Neural crest cell (in vitro differentiated cells): ENCODE results near the gene TACC2. TPM values are rescaled to one million over a fixed set of nuclear protein-coding genes. Genes with fewer than 3 reads are reported as not detected.
"Not testable (repeated sequence)": the region's sequence is repeated elsewhere in the genome, so short reads cannot be mapped to it uniquely, and the experiment has no call there.

ENCODE experiments used
- DNase-seq: peaks from one replicate; pipeline ENCODE4 v3.0.0; 2021; ENCODE audit warnings: low read depth, mixed read lengths, low spot score
- H3K27ac Mint-ChIP-seq: one replicate; pipeline ENCODE4 v1.8.0; 2021; ENCODE audit warnings: mild to moderate bottlenecking, mixed read lengths; ENCODE audit not compliant: unreplicated experiment
- H3K27me3 Mint-ChIP-seq: 2 replicates; pipeline ENCODE4 v1.8.0; 2021; ENCODE audit warnings: low read depth, mild to moderate bottlenecking, mixed read lengths
- H3K36me3 Mint-ChIP-seq: 2 replicates; pipeline ENCODE4 v1.8.0; 2021; ENCODE audit warnings: low read depth, mild to moderate bottlenecking, mixed read lengths
- H3K4me1 Mint-ChIP-seq: 2 replicates; pipeline ENCODE4 v1.8.0; 2021; ENCODE audit warnings: mixed read lengths
- H3K4me3 Mint-ChIP-seq: one replicate; pipeline ENCODE4 v1.8.0; 2021; ENCODE audit warnings: mild to moderate bottlenecking, mixed read lengths
- H3K9me3 Mint-ChIP-seq: 2 replicates; pipeline ENCODE4 v1.8.0; 2021; ENCODE audit warnings: mixed read lengths
- total RNA-seq: library from RNA; stranded (reverse); gene quantifications from 2 replicates; pipeline ENCODE4 v1.2.1, GENCODE V29; 2021
- TF ChIP-seq, protein P1 (sequence below): fragments of 200-600 bp; sonication (generic); conservative IDR thresholded peaks from 2 replicates; pipeline ENCODE4 v1.5.0; 2021; ENCODE audit warnings: antibody characterized with exemption, mild to moderate bottlenecking

Gene TACC2
- total RNA-seq, 1 donor from 2014 or later = 48.2 TPM

DNA sequence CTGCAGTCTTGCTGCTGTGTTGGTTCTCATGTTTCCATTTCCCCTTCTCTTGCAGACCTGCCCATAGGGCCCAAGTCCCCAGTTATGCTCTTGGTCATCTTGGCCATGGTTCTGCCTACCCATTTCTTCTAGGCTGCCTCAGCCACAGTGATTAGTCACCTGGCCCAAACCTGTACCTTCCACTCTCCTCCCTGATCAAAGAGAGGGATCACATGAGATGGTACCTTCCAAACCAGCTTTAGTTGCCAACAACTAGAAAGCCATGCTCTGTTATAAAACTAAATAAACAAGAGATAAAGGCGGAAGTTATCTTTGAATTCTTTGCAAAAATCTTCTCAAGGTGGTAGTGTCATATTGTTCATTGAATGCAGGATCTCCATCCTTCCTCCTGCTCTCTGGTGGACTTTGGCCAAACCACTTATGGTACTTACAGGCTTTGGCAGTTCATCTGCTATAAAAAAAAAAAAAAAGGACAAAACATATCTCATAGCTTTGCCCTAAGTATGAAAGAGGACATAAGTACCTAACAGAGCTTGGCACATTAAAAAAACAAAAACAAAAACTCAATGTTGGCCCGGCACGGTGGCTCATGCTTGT, 25.8 kb downstream of the TACC2 start:
- Mint-ChIP-seq H3K4me1 (peaks cover 15% of the 10 kb centered on the region), H3K36me3 (no peaks in the 10 kb centered on the region), H3K4me3 (no peak overlapping the region), H3K27ac (no peak overlapping the region), H3K9me3 (no peaks in the 10 kb centered on the region), H3K27me3 (no peaks in the 10 kb centered on the region)
- no peak for DNase-seq
- TF ChIP-seq, protein P1, sequence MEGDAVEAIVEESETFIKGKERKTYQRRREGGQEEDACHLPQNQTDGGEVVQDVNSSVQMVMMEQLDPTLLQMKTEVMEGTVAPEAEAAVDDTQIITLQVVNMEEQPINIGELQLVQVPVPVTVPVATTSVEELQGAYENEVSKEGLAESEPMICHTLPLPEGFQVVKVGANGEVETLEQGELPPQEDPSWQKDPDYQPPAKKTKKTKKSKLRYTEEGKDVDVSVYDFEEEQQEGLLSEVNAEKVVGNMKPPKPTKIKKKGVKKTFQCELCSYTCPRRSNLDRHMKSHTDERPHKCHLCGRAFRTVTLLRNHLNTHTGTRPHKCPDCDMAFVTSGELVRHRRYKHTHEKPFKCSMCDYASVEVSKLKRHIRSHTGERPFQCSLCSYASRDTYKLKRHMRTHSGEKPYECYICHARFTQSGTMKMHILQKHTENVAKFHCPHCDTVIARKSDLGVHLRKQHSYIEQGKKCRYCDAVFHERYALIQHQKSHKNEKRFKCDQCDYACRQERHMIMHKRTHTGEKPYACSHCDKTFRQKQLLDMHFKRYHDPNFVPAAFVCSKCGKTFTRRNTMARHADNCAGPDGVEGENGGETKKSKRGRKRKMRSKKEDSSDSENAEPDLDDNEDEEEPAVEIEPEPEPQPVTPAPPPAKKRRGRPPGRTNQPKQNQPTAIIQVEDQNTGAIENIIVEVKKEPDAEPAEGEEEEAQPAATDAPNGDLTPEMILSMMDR = no peak

DNA sequence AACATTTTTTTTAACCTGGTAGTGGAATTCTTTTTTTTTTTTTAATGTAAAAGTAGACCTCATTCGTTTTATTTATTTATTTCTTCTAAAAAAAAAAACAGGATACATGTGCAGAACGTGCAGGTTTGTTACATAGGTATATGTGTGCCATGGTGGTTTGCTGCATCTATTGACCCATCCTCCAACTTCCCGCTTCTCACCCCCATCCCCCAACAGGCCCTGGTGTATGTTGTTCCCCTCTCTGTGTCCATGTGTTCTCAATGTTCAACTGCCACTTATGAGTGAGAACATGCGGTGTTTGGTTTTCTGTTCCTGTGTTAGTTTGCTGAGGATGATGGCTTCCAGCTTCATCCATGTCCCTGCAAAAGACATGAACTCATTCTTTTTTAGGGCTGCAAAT, 29.0 kb downstream of the TACC2 start:
- not testable (repeated sequence) for H3K36me3 Mint-ChIP-seq, H3K27me3 Mint-ChIP-seq, H3K27ac Mint-ChIP-seq, DNase-seq, H3K4me3 Mint-ChIP-seq, H3K9me3 Mint-ChIP-seq
- peaks cover 15% of the 10 kb centered on the region for H3K4me1 Mint-ChIP-seq

DNA sequence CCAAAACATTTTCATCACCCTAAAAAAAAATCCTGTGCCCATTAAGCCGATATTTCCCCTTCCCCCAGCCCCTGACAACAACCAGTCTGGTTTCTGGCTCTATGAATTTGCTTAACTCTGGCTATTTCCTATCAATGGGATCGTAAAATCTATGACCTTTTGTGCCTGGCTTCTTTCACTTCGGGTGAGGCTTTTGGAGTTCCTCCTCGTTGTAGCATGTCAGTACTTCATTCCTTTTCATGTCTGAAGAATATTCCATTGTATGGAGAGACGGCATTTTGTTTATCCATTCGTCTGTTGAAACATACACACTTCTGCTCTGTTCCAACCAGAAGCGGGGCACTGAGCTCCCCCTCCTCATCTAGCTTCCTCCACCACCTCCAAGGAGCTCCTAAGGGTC, 29.5 kb downstream of the TACC2 start:
- TF ChIP-seq, protein P1 = no peak
- DNase-seq = no peak
- Mint-ChIP-seq H3K4me1 (peaks cover 15% of the 10 kb centered on the region), H3K27ac (no peak overlapping the region), H3K4me3 (no peak overlapping the region), H3K9me3 (no peaks in the 10 kb centered on the region), H3K36me3 (no peaks in the 10 kb centered on the region), H3K27me3 (no peaks in the 10 kb centered on the region)

DNA sequence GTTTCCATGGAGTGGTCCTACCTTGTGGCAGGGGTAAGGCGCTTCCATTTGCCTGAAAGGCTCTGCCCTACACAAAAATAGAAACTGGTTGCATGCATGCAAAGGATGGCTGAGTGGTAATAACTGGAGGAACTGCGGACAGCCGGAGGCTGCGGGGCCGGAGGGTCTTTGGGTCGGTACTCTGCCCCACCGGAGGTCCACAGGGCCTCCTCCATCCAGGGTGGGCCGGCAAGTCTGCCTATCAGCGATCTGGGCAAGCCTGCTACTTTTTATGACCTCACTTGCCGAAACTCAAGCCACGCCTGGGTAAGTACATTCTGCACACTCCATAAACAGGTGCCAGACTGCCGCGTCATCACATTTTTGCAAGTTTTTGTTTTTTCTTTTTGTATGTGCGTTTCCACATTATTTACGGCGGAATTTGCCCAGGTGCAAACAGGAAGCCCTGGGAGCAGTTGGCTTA, 30.0 kb downstream of the TACC2 start:
- Mint-ChIP-seq H3K4me3 (no peak overlapping the region), H3K27ac (no peak overlapping the region), H3K27me3 (no peaks in the 10 kb centered on the region), H3K36me3 (no peaks in the 10 kb centered on the region), H3K9me3 (no peaks in the 10 kb centered on the region), H3K4me1 (peaks cover 15% of the 10 kb centered on the region)
- TF ChIP-seq, protein P1 = no peak
- no peak for DNase-seq

DNA sequence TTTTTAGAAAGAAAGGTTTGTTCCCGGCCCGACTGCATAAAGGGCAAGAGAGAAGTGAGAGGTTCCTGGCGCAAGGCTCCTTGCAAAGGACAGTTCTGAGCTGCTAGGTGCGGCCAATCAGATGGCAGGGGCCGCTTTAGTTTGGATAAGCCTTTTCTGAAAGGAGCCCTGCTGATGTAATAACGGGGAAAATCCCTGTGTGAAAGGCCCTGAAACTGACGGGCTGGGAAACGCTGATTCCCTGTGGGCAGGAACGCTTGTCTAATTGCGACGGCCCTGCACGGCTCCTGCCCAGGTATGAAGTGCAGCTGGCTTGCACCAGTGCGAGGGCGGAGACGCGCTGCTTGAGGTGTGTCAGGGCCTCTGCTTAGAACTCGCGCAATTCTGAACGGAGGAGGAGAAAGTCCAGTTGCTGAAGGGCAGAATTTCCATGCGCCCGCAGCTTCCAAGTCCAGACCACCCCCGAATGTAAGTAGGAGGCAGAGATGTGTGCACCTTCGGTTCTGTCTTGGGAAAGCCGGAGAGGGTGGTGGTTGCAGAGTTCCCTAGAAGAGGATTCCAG, 30.5 kb downstream of the TACC2 start:
- Mint-ChIP-seq H3K27me3 (no peaks in the 10 kb centered on the region), H3K4me3 (no peak overlapping the region), H3K27ac (no peak overlapping the region), H3K36me3 (no peaks in the 10 kb centered on the region), H3K4me1 (peaks cover 15% of the 10 kb centered on the region), H3K9me3 (no peaks in the 10 kb centered on the region)
- DNase-seq = no peak
- TF ChIP-seq, protein P1 = no peak

DNA sequence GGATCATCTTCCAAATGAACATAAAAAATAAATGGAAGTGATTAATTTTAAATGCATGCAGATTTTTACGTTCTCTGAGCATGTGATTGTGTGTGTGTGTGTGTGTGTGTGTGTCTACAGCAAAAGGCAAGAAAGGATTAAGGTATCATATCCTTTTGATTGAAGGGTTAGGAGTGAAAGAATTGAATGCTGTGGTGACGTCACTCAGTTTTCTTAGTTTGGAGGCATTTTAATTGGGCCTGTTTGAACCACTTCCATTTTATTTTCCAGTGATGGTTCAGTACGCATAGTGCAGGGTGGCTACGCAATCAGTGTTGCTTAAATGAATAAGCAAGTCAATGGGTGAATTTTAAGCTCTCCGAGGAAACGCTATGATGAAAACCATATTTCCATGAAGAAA, 31.3 kb downstream of the TACC2 start:
- Mint-ChIP-seq H3K36me3 (no peaks in the 10 kb centered on the region), H3K4me1 (peaks cover 15% of the 10 kb centered on the region), H3K27ac (no peak overlapping the region), H3K27me3 (no peaks in the 10 kb centered on the region), H3K9me3 (no peaks in the 10 kb centered on the region), H3K4me3 (no peak overlapping the region)
- TF ChIP-seq, protein P1 = no peak
- no peak for DNase-seq
